ENCODE data around the gene SLC15A3.

The SLC15A3 gene

GRCh38 chr11:60937144-60937527, 14.8 kb downstream of the SLC15A3 start:
- H3K9me3 ChIP-seq (ENCODE audit: control insufficient read depth, insufficient read depth, low read length) = no peaks in the 10 kb centered on the region
- no peaks in the 10 kb centered on the region for H3K9me2 ChIP-seq (replicated peaks; ENCODE audit: control insufficient read depth, low read length)
- H4K20me1 ChIP-seq (ENCODE audit: control insufficient read depth, insufficient read depth, low read depth, low read length) = 0 out of 2 replicates have a peak, but pooled peaks cover 2% of the 10 kb centered on the region
- no peak overlapping the region for H3K4me3 ChIP-seq (ENCODE audit: low read length)
- H3K4me2 ChIP-seq (ENCODE audit: low read length) = no peak overlapping the region
- H3K36me3 ChIP-seq (ENCODE audit: control insufficient read depth, low read length) = peaks cover 46% of the 10 kb centered on the region
- H3K27me3 ChIP-seq (ENCODE audit: control insufficient read depth, low read length) = no peaks in the 10 kb centered on the region
- H3K4me1 ChIP-seq (ENCODE audit: control insufficient read depth, low read length) = peaks cover 39% of the 10 kb centered on the region
- no peak for TF ChIP-seq EZH2phosphoT487 (IDR thresholded peaks at IDR 0.05; ENCODE audit: borderline replicate concordance, low read length)
- no peak for TF ChIP-seq CTCF (IDR thresholded peaks at IDR 0.05; ENCODE audit: low read depth, low read length, poor library complexity, severe bottlenecking)
- no peaks in the 10 kb centered on the region; the same call in 1 of the 2 replicates for H3K79me2 ChIP-seq (ENCODE audit: control insufficient read depth, low read length)
- peaks cover 10% of the 10 kb centered on the region for H3F3A ChIP-seq (ENCODE audit: control insufficient read depth, insufficient read depth)
- no peak overlapping the region for H3K27ac ChIP-seq (ENCODE audit: low read depth, low read length)

GRCh38 chr11:60936467-60937143, 15.4 kb downstream of the SLC15A3 start:
- Histone ChIP-seq H3K9me3 (ENCODE audit: control insufficient read depth, insufficient read depth, low read length) (no peaks in the 10 kb centered on the region), H3K27me3 (ENCODE audit: control insufficient read depth, low read length) (no peaks in the 10 kb centered on the region), H3K79me2 (ENCODE audit: control insufficient read depth, low read length) (no peaks in the 10 kb centered on the region), H3K27ac (ENCODE audit: low read depth, low read length) (no peak overlapping the region), H3F3A (ENCODE audit: control insufficient read depth, insufficient read depth) (peaks cover 13% of the 10 kb centered on the region), H3K4me1 (ENCODE audit: control insufficient read depth, low read length) (peaks cover 39% of the 10 kb centered on the region), H4K20me1 (ENCODE audit: control insufficient read depth, insufficient read depth, low read depth, low read length) (no peaks in the 10 kb centered on the region), H3K9me2 (replicated peaks; ENCODE audit: control insufficient read depth, low read length) (no peaks in the 10 kb centered on the region), H3K4me2 (ENCODE audit: low read length) (no peak overlapping the region), H3K36me3 (ENCODE audit: control insufficient read depth, low read length) (peaks cover 41% of the 10 kb centered on the region), H3K4me3 (ENCODE audit: low read length) (no peak overlapping the region)
- TF ChIP-seq CTCF (IDR thresholded peaks at IDR 0.05; ENCODE audit: low read depth, low read length, poor library complexity, severe bottlenecking) = no peak
- TF ChIP-seq EZH2phosphoT487 (IDR thresholded peaks at IDR 0.05; ENCODE audit: borderline replicate concordance, low read length) = no peak

- no peaks in the 10 kb centered on the region for H3K9me2 ChIP-seq (replicated peaks; ENCODE audit: control insufficient read depth, low read length)
- peaks cover 19% of the 10 kb centered on the region for H3F3A ChIP-seq (ENCODE audit: control insufficient read depth, insufficient read depth)
- no peak overlapping the region for H3K4me2 ChIP-seq (ENCODE audit: low read length)
- no peaks in the 10 kb centered on the region for H3K27me3 ChIP-seq (ENCODE audit: control insufficient read depth, low read length)
- no peak overlapping the region for H3K4me3 ChIP-seq (ENCODE audit: low read length)
- TF ChIP-seq CTCF (IDR thresholded peaks at IDR 0.05; ENCODE audit: low read depth, low read length, poor library complexity, severe bottlenecking) (no peak), EZH2phosphoT487 (IDR thresholded peaks at IDR 0.05; ENCODE audit: borderline replicate concordance, low read length) (no peak)
- no peaks in the 10 kb centered on the region for H3K9me3 ChIP-seq (ENCODE audit: control insufficient read depth, insufficient read depth, low read length)
- H3K36me3 ChIP-seq (ENCODE audit: control insufficient read depth, low read length) = peaks cover 37% of the 10 kb centered on the region
- H4K20me1 ChIP-seq (ENCODE audit: control insufficient read depth, insufficient read depth, low read depth, low read length) = no peaks in the 10 kb centered on the region
- no peak overlapping the region for H3K27ac ChIP-seq (ENCODE audit: low read depth, low read length)
- no peaks in the 10 kb centered on the region for H3K79me2 ChIP-seq (ENCODE audit: control insufficient read depth, low read length)
- H3K4me1 ChIP-seq (ENCODE audit: control insufficient read depth, low read length) = peaks cover 40% of the 10 kb centered on the region
These were observed 16.1 kb downstream of the SLC15A3 start for GRCh38 chr11:60935676-60936442.

Measured in DOHH2 (cell line).